GM12878 (cell line): ENCODE data around the gene YWHAQ. TPM values are rescaled to one million over a fixed set of nuclear protein-coding genes. Genes with fewer than 3 reads are reported as not detected.

Source experiments
- ATAC-seq: fragments of 200-7000 bp; cut with Tn5 transposase; 3 replicates; pipeline ENCODE4 v1.9.1; 2020; ENCODE audit warnings: mild to moderate bottlenecking, moderate library complexity
- BruUV-seq: library from RNA; stranded (reverse); fragments of 400-500 nt; replicated peaks from 2 replicates; lab custom pipeline; 2021; lab: Mats Ljungman, UMichigan
- CTCF ChIA-PET: fragments of 300-600 bp; sonication (Branson Sonifier 250); formaldehyde crosslinking; extraction: SDS; loops from one replicate; lab custom pipeline; 2021; ENCODE audit warnings: inconsistent platforms; lab: Yijun Ruan, JAX
- POLR2A ChIA-PET: fragments of 350-600 bp; formaldehyde crosslinking; extraction: SDS; loops from one replicate; lab custom pipeline; 2021; ENCODE audit warnings: inconsistent platforms; lab: Charles Lee
- RAD21 ChIA-PET: fragments of 300-600 bp; sonication (Branson Sonifier 250); formaldehyde crosslinking; loops from one replicate; lab custom pipeline; 2023; ENCODE audit warnings: antibody characterized with exemption; ENCODE audit not compliant: unreplicated experiment; lab: Charles Lee
- SMC1A ChIA-PET: fragments of 300-600 bp; sonication (Branson Sonifier 250); formaldehyde crosslinking; loops from one replicate; lab custom pipeline; 2023; ENCODE audit not compliant: unreplicated experiment, uncharacterized antibody; lab: Charles Lee
- DNase-seq: peaks from one replicate; pipeline ENCODE4 v3.0.0-alpha.2; 2011; ENCODE audit warnings: low read depth, low spot score
- FAIRE-seq: peaks from 3 replicates; lab custom pipeline; 2011; peaks lifted over from hg19 to GRCh38; lab: Jason Lieb, UNC
- H2AFZ ChIP-seq: 2 replicates; pipeline ENCODE4 v1.6.0; 2011; ENCODE audit warnings: low read depth, low read length, control low read depth; ENCODE audit not compliant: control insufficient read depth
- H3K27ac ChIP-seq: 2 replicates; pipeline ENCODE4 v1.5.1; 2011; ENCODE audit warnings: control low read depth; ENCODE audit not compliant: control insufficient read depth, insufficient read depth
- H3K27me3 ChIP-seq, 2 experiments: replicated peaks in 1 of 2; 2 replicates each; pipeline versions ENCODE4 v1.6.0 to v1.6.1; 2011; ENCODE audit warnings: low read length in 1 of 2; ENCODE audit not compliant: control insufficient read depth in 2 of 2, insufficient read depth in 2 of 2
- H3K36me3 ChIP-seq, 2 experiments: 2 replicates each; pipeline ENCODE4 v1.5.1; 2011; ENCODE audit warnings: low read length in 1 of 2; ENCODE audit not compliant: control insufficient read depth in 2 of 2, insufficient read depth in 2 of 2
- H3K4me1 ChIP-seq: 2 replicates; pipeline ENCODE4 v1.6.1; 2011; ENCODE audit warnings: mild to moderate bottlenecking, low read length, moderate library complexity, mixed read lengths; ENCODE audit not compliant: control insufficient read depth, insufficient read depth
- H3K4me2 ChIP-seq: 2 replicates; pipeline ENCODE4 v1.6.0; 2011; ENCODE audit warnings: control low read depth; ENCODE audit not compliant: control insufficient read depth, insufficient read depth
- H3K4me3 ChIP-seq: fragments of 200-600 bp; sonication (generic); 2 replicates; pipeline ENCODE4 v1.5.1; 2016
- H3K79me2 ChIP-seq: 2 replicates; pipeline ENCODE4 v1.6.0; 2011; ENCODE audit warnings: low read length; ENCODE audit not compliant: control insufficient read depth, insufficient read depth
- H3K9ac ChIP-seq: 2 replicates; pipeline ENCODE4 v1.8.0; 2011; ENCODE audit warnings: low read length, control low read depth, mixed read lengths; ENCODE audit not compliant: control insufficient read depth, insufficient read depth
- H3K9me3 ChIP-seq: replicated peaks from 3 replicates; pipeline ENCODE4 v1.5.1; 2011; ENCODE audit warnings: mild to moderate bottlenecking, low read length; ENCODE audit not compliant: control insufficient read depth, insufficient read depth
- H4K20me1 ChIP-seq: 2 replicates; pipeline ENCODE4 v1.6.0; 2011; ENCODE audit not compliant: control insufficient read depth, insufficient read depth
- EED ChIP-seq: sonication (generic); IDR thresholded peaks from 2 replicates; pipeline ENCODE4 v1.6.1; 2016; ENCODE audit warnings: antibody characterized with exemption, low read depth
- EP300 ChIP-seq, 2 experiments: fragments of 150-350 bp in 1 of 2; IDR thresholded peaks; 2 replicates each; pipeline ENCODE4 v1.6.1; 2011 to 2012; ENCODE audit warnings: low read depth in 2 of 2, low read length in 2 of 2, borderline replicate concordance in 1 of 2, improper control_type of control experiment in 1 of 2, inconsistent platforms in 1 of 2; ENCODE audit not compliant: control insufficient read depth in 1 of 2
- MEF2B ChIP-seq: fragments of 450-650 bp; IDR thresholded peaks from 2 replicates; pipeline ENCODE4 v1.6.1; 2018; ENCODE audit warnings: mild to moderate bottlenecking, moderate library complexity; ENCODE audit not compliant: partially characterized antibody, poor library complexity, severe bottlenecking
- PAX8 ChIP-seq: fragments of 450-650 bp; IDR thresholded peaks from 2 replicates; pipeline ENCODE4 v1.6.1; 2017; ENCODE audit warnings: mild to moderate bottlenecking, moderate library complexity
- PBX3 ChIP-seq: IDR thresholded peaks from 2 replicates; pipeline ENCODE4 v1.6.1; 2011; ENCODE audit warnings: mild to moderate bottlenecking, low read depth, low read length, moderate library complexity; ENCODE audit not compliant: insufficient replicate concordance
- POU2F2 ChIP-seq: IDR thresholded peaks from 3 replicates; pipeline ENCODE4 v1.6.1; 2011; ENCODE audit warnings: low read depth, mild to moderate bottlenecking, low read length, borderline replicate concordance
- RBBP5 ChIP-seq: fragments of 200-600 bp; sonication (generic); conservative IDR thresholded peaks from 2 replicates; pipeline ENCODE4 v1.6.1; 2016
- RELA ChIP-seq: fragments of 450-650 bp; IDR thresholded peaks from 2 replicates; pipeline ENCODE4 v1.8.0; 2014; ENCODE audit warnings: borderline replicate concordance; ENCODE audit not compliant: partially characterized antibody
- REST ChIP-seq: IDR thresholded peaks from 2 replicates; pipeline ENCODE4 v1.6.1; 2012; ENCODE audit warnings: mild to moderate bottlenecking, low read depth, low read length
- STAT1 ChIP-seq: fragments of 450-650 bp; conservative IDR thresholded peaks from 2 replicates; pipeline ENCODE4 v1.6.1; 2014; ENCODE audit warnings: antibody characterized with exemption, mild to moderate bottlenecking
- TAF1 ChIP-seq: IDR thresholded peaks from 2 replicates; pipeline ENCODE4 v1.6.1; 2011; ENCODE audit warnings: mild to moderate bottlenecking, low read depth, low read length, borderline replicate concordance
- ZNF217 ChIP-seq: fragments of 450-650 bp; IDR thresholded peaks from 2 replicates; pipeline ENCODE4 v1.6.1; 2017; ENCODE audit warnings: antibody characterized with exemption, mild to moderate bottlenecking
- ZNF274 ChIP-seq: IDR thresholded peaks from one replicate; pipeline ENCODE4 v1.8.0; 2011; ENCODE audit not compliant: insufficient read length, insufficient read depth
- ZNF687 ChIP-seq: fragments of 450-650 bp; IDR thresholded peaks from 2 replicates; pipeline ENCODE4 v1.6.1; 2017; ENCODE audit warnings: mild to moderate bottlenecking, moderate library complexity
- WGBS: methylation state at CpG from one replicate; pipeline ENCODE4 v1.1.6; 2016; ENCODE audit warnings: low lambda C conversion rate; ENCODE audit not compliant: insufficient replicate concordance, insufficient coverage; ENCODE audit errors: missing lambda C conversion rate; 5-methylcytosine and 5-hydroxymethylcytosine counted together
- in situ Hi-C: fragments of 300-500 bp; cut with MboI; formaldehyde crosslinking; loops from 9 replicates; pipeline ENCODE4 v1.14.3; 2018; ENCODE audit warnings: mixed read lengths
- intact Hi-C: fragments of 100-400 bp; cut with micrococcal nuclease; formaldehyde crosslinking; loops from one replicate; pipeline ENCODE4 v1.14.2; 2022; ENCODE audit not compliant: unreplicated experiment
- polyA plus RNA-seq, 11 experiments: library from polyadenylated mRNA; depleted of rRNA in 4 of 11; unstranded in 6 of 11; stranded (reverse) in 5 of 11; fragments of >200 nt; fragmentation: Nextera tagmentation in 4 of 11; fragmentation: Illumina TruSeq in 1 of 11; extraction: Ambion mirVana in 4 of 11; extraction: Trizol in 1 of 11; gene quantifications; 1 replicate in 1 of 11; 2 replicates in 10 of 11; pipeline versions ENCODE4 v1.2.1 to v1.2.3, GENCODE V29; 2011 to 2016; ENCODE audit warnings: inconsistent platforms in 2 of 11, missing spikeins in 2 of 11, low read depth in 1 of 11
- total RNA-seq, 4 experiments: library from RNA; depleted of rRNA in 3 of 4; stranded (reverse); fragments of >200 nt in 3 of 4; fragmentation: Illumina TruSeq in 1 of 4; extraction: Trizol in 1 of 4; gene quantifications; 2 replicates each; pipeline versions ENCODE4 v1.2.1 to v1.2.3, GENCODE V29; 2013 to 2021

The YWHAQ gene
- total and polyA plus RNA-seq, 10 of the 15 experiments (the other 5 are each of a cell fraction or from before 2014, with no cell fraction given): 63.0 to 515 (median 219) TPM

GRCh38 chr2:9631878-9632700 is 1.3 kb upstream of the YWHAQ start:
- WGBS: 82% methylated on average over 13 of the region's 13 CpGs
- CTCF ChIA-PET: interaction anchor here (1.0 to 2.1 kb wide), 3 partner anchors 12 to 122 kb away, joined by 3 to 9 read pairs (median 5); partner anchors contain the start of gene ADAM17
- Histone ChIP-seq H3K4me3 (no peak overlapping the region), H3K9ac (no peak overlapping the region), H4K20me1 (no peaks in the 10 kb centered on the region; the same call in 1 of the 2 replicates), H3K79me2 (peaks cover 33% of the 10 kb centered on the region), H2AFZ (no peak overlapping the region), H3K36me3 (no peaks in the 10 kb centered on the region), H3K9me3 (peaks cover 2% of the 10 kb centered on the region; the same call in 2 of the 3 replicates), H3K4me1 (peaks cover 3% of the 10 kb centered on the region; the same call in 1 of the 2 replicates), H3K4me2 (no peak overlapping the region), H3K27ac (no peak overlapping the region), H3K27me3 (no peaks in the 10 kb centered on the region)
- DNase-seq (no peak), FAIRE-seq (no peak), ATAC-seq (no peak)
- SMC1A ChIA-PET: no interaction called here
- intact Hi-C loops (loop anchor here (2.0 kb wide), 1 partner anchor 25 kb away; no protein-coding TSS in a partner anchor), in situ Hi-C loops (no loop called here)
- POLR2A ChIA-PET: interaction anchor here (1.6 to 3.7 kb wide), 3 partner anchors 24 to 157 kb away, joined by 3 to 23 read pairs (median 16); partner anchors contain the start of gene ADAM17
- BruUV-seq: no TSS peak
- RAD21 ChIA-PET: interaction anchor here (1.4 kb wide), 1 partner anchor 93 kb away, joined by 5 read pairs; no protein-coding TSS in a partner anchor
- TF ChIP-seq ZNF687 (no peak), MEF2B (no peak), RBBP5 (no peak), POU2F2 (no peak), ZNF274 (no peak), ZNF217 (no peak), PBX3 (no peak), EP300 (IDR thresholded peaks at IDR 0.05; ENCODE audit: borderline replicate concordance in 1 of 2, control insufficient read depth in 1 of 2, low read depth in 2 of 2, low read length in 2 of 2) (no peak), RELA (no peak), STAT1 (no peak), TAF1 (no peak), PAX8 (no peak), REST (no peak), EED (no peak)
